M059J (cell line): ENCODE results near the gene NAMPT. TPM values are rescaled to one million over a fixed set of nuclear protein-coding genes. Genes with fewer than 3 reads are reported as not detected.
"Not testable (repeated sequence)": the region's sequence is repeated elsewhere in the genome, so short reads cannot be mapped to it uniquely, and the experiment has no call there.

Source experiments
- DNase-seq: peaks from one replicate; pipeline ENCODE4 v3.0.0-alpha.2; 2012; ENCODE audit warnings: low read depth
- total RNA-seq: library from RNA; depleted of rRNA; stranded (reverse); fragments of >200 nt; shearing (Covaris generic); gene quantifications from 2 replicates; pipeline ENCODE4 v1.2.3, GENCODE V29; 2014; rRNA removed

The NAMPT gene
- 204 and 300 TPM in 2 replicates for total RNA-seq

GRCh38 chr7:106284714-106285050 lies at the start of gene NAMPT:
NAMPT (minus strand) TSS chr7:106284983; CDS start chr7:106284884, 99 bp downstream.
- no peak for DNase-seq

DNA sequence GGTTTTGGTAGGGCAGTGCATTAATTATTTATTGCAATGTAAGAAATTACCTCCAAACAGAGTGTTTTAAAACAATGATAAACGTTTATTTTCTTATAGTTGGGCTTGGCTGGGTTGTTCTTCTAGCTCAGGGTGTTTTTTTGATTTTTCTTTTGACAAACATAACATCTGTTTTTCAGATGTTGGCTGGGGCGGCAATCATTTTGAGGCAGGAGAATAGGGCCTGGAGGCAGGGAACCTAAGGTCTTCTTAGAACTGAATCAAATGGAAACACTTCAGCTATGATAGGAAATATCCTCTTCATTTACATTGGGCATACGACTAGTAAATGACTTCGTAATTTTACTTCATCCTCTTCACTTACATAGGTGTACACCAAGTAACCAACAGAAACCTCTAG lies 47.4 kb upstream of the NAMPT start:
- no peak for DNase-seq

GRCh38 chr7:106331441-106332175 lies 46.8 kb upstream of the NAMPT start:
- DNase-seq = no peak

DNA sequence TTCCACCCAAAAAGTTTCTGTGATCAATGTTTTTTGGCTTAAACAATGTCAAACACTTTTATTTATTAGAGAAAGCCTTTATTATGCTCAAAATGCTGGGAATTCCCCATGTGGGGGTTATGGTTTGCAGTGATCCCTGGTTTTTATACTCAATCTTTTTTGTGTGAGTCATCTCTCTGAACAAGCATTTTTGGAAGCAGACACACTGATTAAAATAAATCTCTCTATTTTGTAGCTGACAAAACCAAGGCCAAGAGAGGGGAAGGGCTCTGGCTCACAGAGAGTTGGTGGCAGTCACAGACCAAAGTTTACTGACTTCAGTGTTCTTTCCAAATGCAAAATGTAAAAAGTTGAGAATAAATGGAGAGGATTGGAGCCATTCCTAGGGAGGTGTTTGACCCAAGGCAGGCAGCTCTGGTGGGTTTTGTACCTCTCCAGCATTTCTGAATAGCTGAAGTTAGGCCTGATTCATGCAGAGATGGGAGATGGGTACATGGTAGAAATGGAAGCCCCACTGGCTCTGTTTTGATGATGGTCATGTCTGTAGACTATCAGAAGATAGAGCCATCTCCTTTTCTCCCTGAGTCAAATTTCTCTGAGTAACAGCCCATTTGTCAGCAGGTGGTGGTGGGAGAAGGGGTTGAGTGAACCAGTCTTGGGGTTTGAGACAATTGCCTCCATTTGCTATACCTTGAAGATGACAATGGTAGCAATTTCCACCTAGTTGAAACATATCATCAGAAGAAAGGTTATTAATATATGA lies 45.4 kb upstream of the NAMPT start:
- peak; percentile 82 for DNase-seq

DNA sequence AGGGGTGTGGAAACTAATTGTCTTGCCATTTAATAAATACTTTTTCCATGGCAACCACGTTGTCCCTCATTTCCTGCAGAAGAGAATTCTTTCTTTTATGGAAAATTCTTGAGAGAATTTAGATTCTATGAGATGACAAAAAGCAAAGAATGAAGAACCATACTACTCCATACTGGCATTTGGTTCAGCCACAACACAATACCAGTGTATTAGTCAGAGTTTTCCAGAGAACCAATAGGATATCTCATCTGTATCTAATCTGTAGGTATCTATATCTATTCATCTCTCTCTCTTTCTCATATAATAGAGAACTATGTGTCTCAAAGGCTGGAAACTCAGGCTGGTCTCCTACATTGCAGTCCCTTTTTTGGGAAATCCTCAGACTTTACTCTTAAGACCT lies 44.6 kb upstream of the NAMPT start:
- DNase-seq = peak; percentile 36

- no peak for DNase-seq
Measured at GRCh38 chr7:106327538-106328481, 43.0 kb upstream of the NAMPT start.

GRCh38 chr7:106326594-106327537 lies 42.1 kb upstream of the NAMPT start:
- DNase-seq = no peak

DNA sequence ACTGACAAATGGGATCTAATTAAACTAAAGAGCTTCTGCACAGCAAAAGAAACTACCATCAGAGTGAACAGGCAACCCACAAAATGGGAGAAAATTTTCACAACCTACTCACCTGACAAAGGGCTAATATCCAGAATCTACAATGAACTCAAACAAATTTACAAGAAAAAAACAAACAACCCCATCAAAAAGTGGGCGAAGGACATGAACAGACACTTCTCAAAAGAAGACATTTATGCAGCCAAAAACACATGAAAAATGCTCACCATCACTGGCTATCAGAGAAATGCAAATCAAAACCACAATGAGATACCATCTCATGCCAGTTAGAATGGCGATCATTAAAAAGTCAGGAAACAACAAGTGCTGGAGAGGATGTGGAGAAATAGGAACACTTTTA lies 39.7 kb upstream of the NAMPT start:
- DNase-seq = not testable (repeated sequence)

- DNase-seq = not testable (repeated sequence)
Measured at GRCh38 chr7:106320254-106320770, 35.5 kb upstream of the NAMPT start.

- DNase-seq = no peak
Measured at GRCh38 chr7:106318482-106318881, 33.7 kb upstream of the NAMPT start.

GRCh38 chr7:106317971-106318370 lies 33.2 kb upstream of the NAMPT start:
- peak; percentile 48 for DNase-seq

DNA sequence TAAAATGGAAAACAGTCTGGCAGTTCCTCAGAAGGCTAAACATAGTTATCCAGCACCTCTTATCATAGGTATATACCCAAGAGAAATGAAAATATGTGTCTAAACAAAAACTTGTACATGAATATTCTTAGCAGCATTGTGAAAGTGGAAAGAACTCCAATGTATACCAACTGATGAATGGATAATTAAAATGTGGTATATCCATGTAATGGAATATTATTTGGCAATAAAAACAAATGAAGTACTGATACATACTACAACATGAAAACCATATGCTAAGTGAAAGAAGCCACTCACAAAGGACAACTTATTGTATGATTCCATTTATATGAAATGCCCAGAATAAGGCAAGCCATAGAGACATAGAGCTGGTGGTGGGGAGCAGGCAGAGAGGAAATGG lies 32.2 kb upstream of the NAMPT start:
- no peak for DNase-seq

- DNase-seq = no peak
Measured at GRCh38 chr7:106314875-106315274, 30.1 kb upstream of the NAMPT start.

DNA sequence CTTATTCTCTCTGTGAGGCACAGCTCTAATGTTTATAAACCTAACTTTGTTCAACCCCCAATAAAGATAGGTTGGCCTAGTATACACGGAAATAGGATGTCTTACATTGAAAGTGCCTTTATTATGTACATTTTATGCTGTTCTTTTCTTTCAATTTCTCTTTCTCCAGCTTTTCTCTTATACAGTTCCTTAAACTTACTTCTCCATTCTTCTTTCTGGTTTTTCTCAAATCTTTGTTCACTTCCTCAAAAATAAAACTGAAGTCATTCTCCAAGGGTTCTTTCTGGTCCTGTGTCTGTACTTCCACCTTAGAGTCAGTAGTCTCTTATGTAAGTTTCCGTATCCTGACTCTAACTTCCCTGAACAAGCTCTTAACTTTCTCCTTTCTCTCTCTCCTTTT lies 29.2 kb upstream of the NAMPT start:
- no peak for DNase-seq

- peak; percentile 96 for DNase-seq
Measured at GRCh38 chr7:106313456-106313901, 28.7 kb upstream of the NAMPT start.

GRCh38 chr7:106312906-106313305 lies 28.1 kb upstream of the NAMPT start:
- DNase-seq = peak; percentile 60

GRCh38 chr7:106312099-106312871 lies 27.5 kb upstream of the NAMPT start:
- DNase-seq = peak; percentile 88

DNA sequence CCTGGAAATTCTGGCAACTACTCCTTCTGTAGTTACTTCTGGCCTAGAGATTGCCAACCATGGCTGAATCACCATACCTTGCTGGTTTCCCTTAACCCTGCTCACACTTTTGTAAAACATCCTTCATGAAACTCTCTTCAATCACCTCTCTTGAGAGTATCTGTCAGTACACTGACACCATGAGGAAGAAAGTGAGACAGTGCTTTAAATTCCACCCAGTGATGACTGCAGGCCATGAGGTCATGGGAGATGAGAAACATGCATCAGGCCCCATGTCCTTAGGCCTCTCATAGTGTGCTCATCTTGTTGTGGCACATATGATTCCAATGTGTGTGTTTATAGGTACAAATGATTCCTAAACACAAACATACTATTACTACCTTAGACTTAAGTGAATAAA lies 24.6 kb upstream of the NAMPT start:
- DNase-seq = peak; percentile 20

GRCh38 chr7:106306256-106306655 lies 21.5 kb upstream of the NAMPT start:
- no peak for DNase-seq

DNA sequence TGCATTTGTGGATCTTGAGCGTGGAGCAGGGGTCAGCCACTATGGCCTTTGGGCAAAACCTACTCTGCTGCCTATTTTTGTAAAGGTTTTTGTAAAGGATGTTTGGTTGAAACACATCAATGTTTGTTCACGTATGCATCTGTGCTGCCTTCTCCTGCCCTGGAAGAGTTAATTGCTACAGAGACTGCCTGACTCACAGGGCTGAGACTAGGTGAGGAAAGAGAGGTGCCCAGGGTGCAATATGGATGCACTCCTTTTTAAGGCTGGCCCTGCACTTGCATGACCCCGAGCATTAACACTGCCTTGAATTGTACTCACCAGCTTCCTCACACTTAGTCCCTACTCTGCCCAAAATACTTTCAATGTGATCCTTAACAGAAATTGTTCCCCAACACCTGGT lies 20.9 kb upstream of the NAMPT start:
- no peak for DNase-seq
